NAMALWA (cell line): Measurements from ENCODE around the gene VSTM2B.
"Not testable (repeated sequence)": the region's sequence is repeated elsewhere in the genome, so short reads cannot be mapped to it uniquely, and the experiment has no call there.

Experiments used
- DNase-seq: peaks from one replicate; pipeline ENCODE4 v3.0.0-alpha.2; 2015; ENCODE audit warnings: low spot score

The VSTM2B gene

GRCh38 chr19:29546583-29547190, 20.9 kb downstream of the VSTM2B start:
- DNase-seq, result no peak

- no peak for DNase-seq
These were observed 21.7 kb downstream of the VSTM2B start for GRCh38 chr19:29547361-29547960.

- DNase-seq, result no peak
These were observed 22.2 kb downstream of the VSTM2B start for GRCh38 chr19:29547981-29548380.

- DNase-seq, result no peak
These were observed 22.8 kb downstream of the VSTM2B start for GRCh38 chr19:29548483-29549085.

GRCh38 chr19:29549105-29550070, 23.6 kb downstream of the VSTM2B start:
- no peak for DNase-seq

- no peak for DNase-seq
These were observed 25.1 kb downstream of the VSTM2B start for GRCh38 chr19:29550896-29551295.

- no peak for DNase-seq
These were observed 26.0 kb downstream of the VSTM2B start for GRCh38 chr19:29551774-29552173.

GRCh38 chr19:29552454-29553280, 26.9 kb downstream of the VSTM2B start:
- no peak for DNase-seq

- no peak for DNase-seq
These were observed 28.4 kb downstream of the VSTM2B start for GRCh38 chr19:29554149-29554548.

- DNase-seq, result not testable (repeated sequence)
These were observed 33.3 kb downstream of the VSTM2B start for GRCh38 chr19:29559110-29559509.

- DNase-seq, result no peak
These were observed 33.9 kb downstream of the VSTM2B start for GRCh38 chr19:29559743-29560142.

GRCh38 chr19:29560313-29561075, 34.7 kb downstream of the VSTM2B start:
- no peak for DNase-seq

GRCh38 chr19:29561601-29562000, 35.8 kb downstream of the VSTM2B start:
- DNase-seq, result no peak

- DNase-seq, result no peak
These were observed 36.8 kb downstream of the VSTM2B start for GRCh38 chr19:29562299-29563297.

GRCh38 chr19:29563486-29564101, 37.8 kb downstream of the VSTM2B start:
- no peak for DNase-seq

- DNase-seq, result no peak
These were observed 38.8 kb downstream of the VSTM2B start for GRCh38 chr19:29564574-29565005.

GRCh38 chr19:29565171-29565570, 39.4 kb downstream of the VSTM2B start:
- DNase-seq, result no peak

GRCh38 chr19:29566496-29567054, 40.8 kb downstream of the VSTM2B start:
- no peak for DNase-seq
